NCI-H82 treated with DMSO at 0.1 percent for 48 hours (cell line): Measurements from ENCODE around the gene ARHGAP27.

Experiments
- DNase-seq: peaks from one replicate; lab custom pipeline; 2025; ENCODE audit not compliant: unreplicated experiment; lab: John Stamatoyannopoulos, UW

ARHGAP27 gene

DNA sequence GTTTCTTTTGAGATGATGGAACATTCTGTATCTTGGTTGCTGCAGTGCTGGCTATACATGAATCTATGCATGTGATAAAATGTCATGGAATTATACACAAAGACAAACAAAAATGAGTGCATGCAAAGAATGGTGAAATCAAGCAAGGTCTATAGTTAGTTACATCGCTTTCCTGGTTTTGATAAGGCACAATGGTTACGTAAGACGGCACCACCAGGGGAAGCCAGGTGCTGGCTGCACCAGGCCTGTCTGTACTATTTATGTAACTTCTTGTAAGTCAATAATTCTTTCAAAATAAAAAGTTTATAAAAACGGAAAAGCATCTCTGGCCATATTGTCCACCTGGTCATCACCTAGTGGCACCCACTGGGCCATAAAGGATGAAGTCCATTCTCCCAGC is 46.5 kb downstream of the ARHGAP27 start:
- no peak for DNase-seq

GRCh38 chr17:45385331-45385997 is 47.2 kb downstream of the ARHGAP27 start:
- peak; percentile 72 for DNase-seq

- no peak for DNase-seq
Observed at GRCh38 chr17:45384789-45385262, 47.8 kb downstream of the ARHGAP27 start.

- DNase-seq, result peak; percentile 31
Observed at GRCh38 chr17:45384047-45384788, 48.5 kb downstream of the ARHGAP27 start.

GRCh38 chr17:45383003-45383402 is 49.7 kb downstream of the ARHGAP27 start:
- no peak for DNase-seq

GRCh38 chr17:45382226-45382625 is 50.4 kb downstream of the ARHGAP27 start:
- no peak for DNase-seq

- DNase-seq, result no peak
Observed at GRCh38 chr17:45380991-45381390, 51.7 kb downstream of the ARHGAP27 start.

DNA sequence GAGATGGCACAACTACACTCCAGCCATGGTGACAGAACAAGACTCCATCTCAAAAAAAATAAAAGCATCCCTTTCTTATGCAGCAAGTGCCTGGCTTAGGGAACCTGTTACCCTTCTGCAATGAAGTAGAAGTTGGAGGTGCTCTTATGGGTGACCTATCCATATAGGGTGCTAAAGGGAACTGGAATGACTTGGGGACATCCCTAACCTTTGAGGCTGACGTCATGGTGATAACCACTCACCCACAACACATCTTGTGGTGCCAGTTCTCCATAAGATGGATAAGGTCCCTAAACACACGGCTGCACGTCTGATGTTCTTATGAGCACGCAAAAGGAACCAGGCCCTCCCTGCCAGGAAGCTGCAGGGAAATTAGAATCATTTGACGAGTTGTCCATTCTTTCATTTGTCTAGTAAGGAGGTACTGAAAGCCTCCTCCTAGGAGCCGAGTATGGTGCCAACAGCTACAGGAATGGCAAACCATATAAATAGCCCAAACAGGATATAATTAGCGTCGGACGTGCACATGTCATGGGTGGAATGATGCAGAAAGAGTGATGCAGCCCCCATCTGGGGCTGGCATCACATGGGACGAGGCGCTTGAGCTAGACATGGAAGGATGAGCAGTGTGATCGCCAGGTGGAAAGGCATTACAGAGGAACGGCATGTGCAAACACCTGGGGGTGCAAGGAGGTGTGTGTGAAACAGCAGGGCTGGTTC is 52.5 kb downstream of the ARHGAP27 start:
- no peak for DNase-seq

- no peak for DNase-seq
Observed at GRCh38 chr17:45377401-45377800, 55.3 kb downstream of the ARHGAP27 start.

DNA sequence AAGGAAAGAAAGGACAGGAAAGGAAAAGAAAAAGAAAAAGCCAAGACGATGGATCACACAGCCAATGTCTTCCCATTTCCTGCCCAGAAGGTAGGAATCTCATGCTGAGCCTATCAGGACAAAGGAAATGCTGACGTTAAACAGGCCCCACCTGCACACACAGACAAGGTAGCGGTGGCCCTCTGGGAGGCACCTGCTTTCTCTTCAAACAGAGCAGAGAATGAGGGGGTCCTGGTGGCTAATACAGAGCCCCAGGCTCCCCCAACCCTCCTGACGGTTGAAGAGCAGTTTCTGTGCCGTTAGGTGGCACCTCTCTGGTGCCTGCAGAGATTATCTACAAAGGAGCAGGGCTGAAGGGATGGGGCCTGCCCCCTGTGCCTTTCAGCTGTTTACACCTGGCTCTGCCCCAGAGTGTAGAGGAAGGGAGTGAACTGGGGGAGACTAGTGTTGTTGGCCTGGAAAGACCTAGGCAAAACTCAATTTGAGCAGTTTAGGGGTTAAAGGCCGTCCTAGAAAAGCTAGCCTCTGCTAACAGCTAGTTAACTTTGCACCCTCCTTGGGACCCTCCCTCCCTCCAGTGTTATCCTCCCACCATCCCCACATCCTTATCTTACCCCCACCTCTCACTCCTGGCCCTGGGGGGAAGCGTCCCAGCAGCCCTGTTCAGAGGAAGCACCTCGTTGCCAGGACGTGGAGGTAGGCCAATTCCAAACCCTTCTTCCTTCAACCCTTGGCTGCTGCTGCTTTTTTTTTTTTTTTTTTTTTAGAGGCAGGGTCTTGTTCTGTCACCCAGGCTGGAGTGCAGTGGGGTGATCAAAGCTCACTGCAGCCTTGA is 56.3 kb downstream of the ARHGAP27 start:
- no peak for DNase-seq

GRCh38 chr17:45374501-45374900 is 58.2 kb downstream of the ARHGAP27 start:
- no peak for DNase-seq

DNA sequence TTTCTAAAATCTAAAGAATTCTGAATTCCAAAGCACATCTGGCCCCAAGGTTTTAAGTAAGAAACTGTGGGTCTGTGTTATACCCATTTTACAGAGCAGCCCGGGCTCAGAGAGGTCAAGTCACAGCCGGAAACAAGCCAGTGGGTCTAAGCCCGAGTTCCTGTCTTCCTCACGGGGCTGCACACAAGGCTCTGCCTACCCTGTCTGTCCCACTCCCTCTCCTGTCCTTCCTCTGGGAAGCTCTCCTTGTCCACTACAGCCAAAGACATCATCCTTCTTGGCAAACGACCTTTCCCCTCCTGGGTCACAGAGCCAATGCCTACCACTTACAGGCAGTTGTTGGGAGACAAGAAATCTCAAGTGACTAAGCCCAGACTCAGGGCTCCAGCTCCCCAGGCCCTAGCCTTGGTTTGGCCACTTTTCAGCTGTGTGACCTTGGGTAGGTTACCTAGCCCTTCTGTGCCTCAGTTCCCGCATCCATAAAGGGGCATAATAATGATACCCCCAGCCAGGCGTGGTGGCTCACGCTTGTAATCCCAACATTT is 60.3 kb downstream of the ARHGAP27 start:
- DNase-seq, result no peak

GRCh38 chr17:45371414-45372324 is 61.0 kb downstream of the ARHGAP27 start:
- no peak for DNase-seq

GRCh38 chr17:45370949-45371413 is 61.7 kb downstream of the ARHGAP27 start:
- no peak for DNase-seq

GRCh38 chr17:45369421-45369820 is 63.2 kb downstream of the ARHGAP27 start:
- DNase-seq, result no peak

DNA sequence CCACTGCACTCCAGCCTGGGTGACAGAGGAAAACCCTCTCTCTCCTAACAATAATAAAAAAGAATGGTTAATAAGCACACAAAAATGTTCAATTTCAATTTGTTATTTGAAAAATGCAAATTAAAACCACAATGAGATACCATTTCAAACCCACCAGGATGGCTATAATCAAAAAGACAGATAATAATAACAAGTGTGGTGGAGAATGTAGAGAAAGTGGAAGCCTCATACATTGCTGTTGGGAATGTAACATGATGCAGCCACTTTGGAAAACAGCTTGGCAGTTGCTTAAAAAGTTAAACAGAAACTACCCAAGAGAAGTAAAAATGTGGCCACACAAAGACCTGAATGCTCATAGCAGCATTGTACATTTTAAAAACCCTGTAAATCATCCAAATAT is 64.0 kb downstream of the ARHGAP27 start:
- DNase-seq, result no peak

- DNase-seq, result no peak
Observed at GRCh38 chr17:45367216-45367615, 65.5 kb downstream of the ARHGAP27 start.

DNA sequence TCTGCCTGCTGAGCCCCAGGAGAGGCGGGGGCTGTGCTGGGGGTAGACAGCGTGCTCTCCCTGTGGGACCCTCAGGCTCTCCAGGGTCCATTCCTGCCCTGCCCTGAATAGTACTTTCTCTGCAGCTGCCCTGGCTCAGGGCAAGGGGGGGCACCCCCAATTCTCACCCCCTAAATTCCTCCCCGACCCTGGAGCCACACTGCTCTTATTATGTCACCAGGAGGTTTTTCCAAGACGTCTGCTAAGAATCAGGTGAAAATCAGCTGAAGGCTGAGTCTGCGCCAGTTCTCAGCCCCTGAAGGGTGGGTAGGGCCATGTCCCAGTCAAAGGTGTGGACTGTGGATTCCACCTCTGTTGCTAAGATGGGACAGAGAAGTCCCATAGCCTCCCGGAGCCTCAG is 66.0 kb downstream of the ARHGAP27 start:
- no peak for DNase-seq

GRCh38 chr17:45366049-45366448 is 66.6 kb downstream of the ARHGAP27 start:
- DNase-seq, result no peak
